HG03095 (cell line): ENCODE results near the gene KRT16.
"Not testable (repeated sequence)": the region's sequence is repeated elsewhere in the genome, so short reads cannot be mapped to it uniquely, and the experiment has no call there.

Experiments used
- ATAC-seq: cut with Tn5 transposase; IDR thresholded peaks from one replicate; pipeline ENCODE4 v1.9.1; 2021; ENCODE audit warnings: moderate library complexity; ENCODE audit not compliant: unreplicated experiment

The KRT16 gene

DNA sequence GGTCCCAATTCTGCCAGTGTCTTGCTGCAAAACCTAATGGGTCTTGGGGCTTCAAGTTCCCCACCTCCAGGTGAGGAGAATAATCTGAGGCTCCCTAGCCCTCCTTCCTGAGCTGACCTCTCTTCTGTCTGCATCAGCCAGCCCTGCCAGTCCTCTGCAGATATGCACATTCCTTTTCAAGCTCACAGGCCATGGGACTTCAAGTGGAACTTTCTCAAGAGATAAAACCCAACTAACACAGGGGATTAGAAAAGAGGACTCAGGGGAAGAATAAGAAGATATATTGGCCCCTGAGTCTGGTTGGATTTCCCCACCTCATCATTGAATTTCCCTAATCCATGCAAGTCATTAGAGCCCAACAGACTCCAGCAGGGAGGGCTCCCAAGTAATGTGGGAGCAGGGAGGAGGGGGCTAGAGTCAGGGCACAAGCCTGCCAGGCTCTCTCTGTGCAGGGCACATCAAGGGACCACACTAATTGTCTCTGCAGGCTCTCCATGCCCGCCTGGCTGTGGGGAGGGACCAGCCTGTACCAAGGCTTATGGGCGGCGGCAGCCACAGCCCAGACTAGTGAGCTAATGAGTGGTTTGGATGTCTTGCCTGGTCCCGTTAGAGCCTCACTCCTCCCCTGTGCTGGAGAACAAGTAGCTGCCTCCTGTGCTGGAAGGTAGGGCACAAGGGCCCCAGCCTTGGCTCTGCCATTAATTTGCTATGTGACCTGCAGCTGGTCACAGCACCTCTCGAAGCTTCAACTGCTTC is 27.1 kb downstream of the KRT16 start:
- ATAC-seq: no peak

DNA sequence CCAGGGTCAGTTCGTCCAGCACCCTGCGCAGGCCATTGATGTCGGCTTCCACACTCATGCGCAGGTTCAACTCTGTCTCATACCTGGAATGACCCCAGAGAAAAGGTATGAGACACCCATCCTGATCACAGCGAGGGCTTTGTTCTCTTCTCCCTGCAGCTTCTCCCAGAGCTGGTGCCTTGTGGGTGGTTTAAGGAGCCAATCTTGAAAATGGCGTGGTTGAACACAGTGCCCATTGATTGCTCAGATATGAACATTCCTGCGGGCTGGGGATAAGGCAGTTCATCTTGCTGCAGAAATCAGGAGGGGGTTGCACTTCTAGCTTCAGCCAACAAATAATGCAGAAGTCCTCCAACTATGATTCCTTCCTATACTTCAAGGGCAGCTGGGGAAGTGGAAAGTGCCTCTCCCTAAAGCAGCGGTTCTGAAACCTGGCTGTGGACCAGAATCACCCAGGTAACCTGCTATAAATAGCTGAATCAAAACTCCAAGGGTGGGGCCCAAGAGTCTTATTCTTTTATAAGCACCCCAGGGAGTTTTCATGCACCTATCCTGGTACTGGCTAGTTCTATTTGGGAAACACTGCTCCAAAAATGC is 28.1 kb downstream of the KRT16 start:
- ATAC-seq: not testable (repeated sequence)

DNA sequence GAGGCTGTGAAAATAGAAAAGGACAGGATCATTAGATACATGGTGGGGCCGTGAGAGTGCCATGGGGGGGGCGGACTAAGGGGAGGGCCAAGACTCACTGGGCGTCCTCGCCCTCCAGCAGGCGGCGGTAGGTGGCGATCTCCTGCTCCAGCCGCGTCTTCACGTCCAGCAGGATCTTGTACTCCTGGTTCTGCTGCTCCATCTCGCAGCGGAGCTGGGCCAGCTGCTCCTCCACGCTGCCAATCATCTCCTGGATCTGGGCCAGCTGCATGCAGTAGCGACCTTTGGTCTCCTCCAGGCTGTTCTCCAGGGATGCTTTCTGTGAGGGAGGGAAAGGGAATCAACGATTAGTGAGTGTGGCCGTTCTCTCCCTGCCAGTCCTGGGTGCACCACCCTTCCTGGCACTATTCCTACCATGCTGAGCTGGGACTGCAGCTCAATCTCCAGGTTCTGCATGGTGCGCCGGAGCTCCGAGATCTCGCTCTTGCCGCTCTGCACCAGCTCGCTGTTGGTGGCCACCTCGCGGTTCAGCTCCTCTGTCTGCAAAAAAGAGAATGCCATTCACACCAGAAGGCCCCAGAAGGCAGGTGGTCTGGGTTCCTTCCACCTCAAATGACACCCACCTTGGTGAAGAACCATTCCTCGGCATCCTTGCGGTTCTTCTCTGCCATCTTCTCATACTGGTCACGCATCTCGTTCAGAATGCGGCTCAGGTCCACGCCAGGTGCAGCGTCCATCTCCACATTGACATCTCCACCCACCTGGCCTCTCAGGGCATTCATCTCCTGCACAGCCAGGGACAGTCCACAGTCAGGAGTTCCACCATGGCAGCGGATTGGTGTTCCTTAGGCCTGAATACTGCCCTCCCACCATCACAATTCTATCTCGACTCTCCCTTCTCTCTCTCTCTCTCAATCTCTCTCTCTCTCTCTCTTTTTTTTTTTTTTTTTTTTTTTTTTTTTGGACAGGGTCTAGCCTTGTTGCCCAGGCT is 29.1 kb downstream of the KRT16 start:
- ATAC-seq: no peak

DNA sequence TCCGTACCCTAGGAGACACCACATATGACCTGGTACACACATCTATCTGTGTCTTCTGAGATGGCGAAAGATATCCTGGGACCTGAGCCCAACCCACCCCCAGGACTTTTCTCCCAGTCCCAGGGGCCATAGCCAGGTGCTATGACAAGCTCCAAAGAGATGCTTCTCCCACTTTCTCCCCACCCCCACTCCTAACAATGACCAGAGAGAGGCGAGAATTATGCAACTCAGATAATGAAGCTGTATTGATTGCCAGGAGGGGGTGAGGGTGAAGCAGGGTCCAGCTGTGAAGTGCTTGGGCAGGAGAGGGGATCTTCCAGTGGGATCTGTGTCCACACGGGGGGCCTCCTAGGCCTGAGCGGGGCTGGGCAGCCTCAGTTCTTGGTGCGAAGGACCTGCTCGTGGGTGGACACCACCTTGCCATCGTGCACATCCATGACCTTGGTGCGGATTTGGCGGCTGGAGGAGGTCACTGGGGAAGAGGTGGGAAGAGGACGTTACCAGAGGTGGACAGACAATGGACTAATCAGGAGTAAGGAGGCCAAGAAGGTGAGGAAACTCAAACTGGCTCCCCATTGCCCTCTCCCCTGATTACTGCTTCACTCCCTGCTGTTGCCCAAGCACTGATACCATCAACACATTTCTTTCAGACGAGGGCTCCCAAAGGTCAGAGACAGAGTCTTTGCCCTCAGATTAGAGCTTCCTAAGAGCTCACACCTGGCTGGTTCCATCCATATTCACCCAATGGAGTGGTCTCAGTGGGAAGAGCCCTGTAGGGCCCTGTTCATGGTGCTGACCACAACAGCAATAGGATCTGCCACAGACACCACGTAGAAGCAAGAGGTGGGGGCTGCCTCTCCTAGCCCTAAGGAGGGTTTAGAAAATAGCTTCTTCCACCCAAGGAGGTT is 30.3 kb downstream of the KRT16 start:
- not testable (repeated sequence) for ATAC-seq

DNA sequence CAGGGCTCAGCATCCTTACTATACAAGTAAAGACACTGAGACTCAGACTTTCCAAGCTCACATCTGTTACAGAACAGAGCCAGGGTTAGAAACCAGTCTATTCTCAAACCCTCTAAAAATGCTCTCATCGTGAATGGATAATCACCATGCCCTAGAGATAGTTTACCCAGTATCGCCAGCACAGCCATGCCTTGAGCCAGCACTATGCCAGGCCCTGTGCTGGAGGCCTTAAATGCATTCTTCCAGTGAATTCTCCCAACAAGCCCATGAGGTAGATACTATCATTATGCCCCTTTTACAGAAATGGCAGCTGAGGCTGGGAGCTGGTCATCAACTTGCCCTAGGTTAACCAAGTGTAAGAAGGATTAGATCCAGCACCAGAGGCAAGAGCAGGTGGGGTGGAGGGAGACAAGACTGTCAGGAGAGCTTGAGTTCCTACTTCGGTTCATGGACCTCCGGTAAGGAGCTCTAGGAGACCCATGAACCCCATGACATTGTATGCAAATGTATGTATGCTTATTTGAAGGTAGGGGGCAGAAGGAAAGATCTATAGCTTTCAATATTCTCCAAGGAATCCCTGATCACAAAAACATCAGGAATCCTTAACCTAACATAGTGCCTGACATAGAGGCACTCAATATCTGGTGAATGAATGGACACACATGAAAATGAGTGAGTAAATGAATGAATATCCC is 31.1 kb downstream of the KRT16 start:
- ATAC-seq: no peak

DNA sequence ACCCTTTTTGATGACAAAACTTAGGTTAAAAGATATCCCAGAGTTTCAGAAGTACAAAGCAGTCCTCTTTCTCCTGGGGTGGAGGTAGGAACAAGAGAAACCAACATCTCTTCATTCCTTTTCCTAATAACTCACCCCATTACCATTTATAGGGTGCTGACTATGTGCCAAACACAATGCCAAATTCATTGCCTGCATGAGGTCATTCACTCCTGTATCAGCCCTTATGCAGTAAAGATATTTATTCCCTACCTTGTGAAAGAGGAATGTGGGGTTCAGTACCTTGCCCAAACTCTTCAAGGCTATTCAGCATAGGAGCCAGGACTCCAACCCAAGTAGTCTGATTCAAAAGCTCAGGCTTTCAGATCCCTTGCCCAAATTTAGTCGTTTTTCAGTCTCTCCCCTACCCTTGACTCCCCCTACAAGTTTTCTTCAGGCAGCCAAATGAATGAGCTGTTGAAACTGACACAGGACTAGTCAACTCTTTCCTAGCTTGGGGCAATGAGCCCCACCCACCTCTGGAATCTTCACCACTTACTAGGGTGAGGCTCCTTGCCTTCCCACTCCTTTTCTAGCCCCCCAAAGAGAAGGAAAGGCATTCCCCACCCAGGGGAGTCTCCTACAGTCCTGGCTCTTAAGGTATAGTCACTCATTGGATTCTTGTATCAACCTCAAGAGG is 31.7 kb downstream of the KRT16 start:
- ATAC-seq: no peak

DNA sequence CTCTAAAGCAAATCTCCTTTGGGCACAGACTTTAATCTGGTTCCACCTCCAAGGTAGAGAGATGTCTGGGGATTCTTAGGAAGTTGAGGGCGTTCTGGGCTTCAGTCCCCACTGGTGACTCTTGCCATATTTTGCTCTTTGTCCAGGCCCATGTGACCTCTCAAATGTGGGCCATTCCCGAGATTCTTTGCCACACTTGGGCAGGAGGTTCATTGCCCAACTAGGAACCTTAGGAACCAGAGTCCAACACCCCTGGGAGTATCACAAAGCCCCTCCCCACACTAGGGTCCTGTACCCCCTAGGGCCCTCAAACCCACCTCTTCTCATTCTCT is 32.4 kb downstream of the KRT16 start:
- ATAC-seq: no peak

DNA sequence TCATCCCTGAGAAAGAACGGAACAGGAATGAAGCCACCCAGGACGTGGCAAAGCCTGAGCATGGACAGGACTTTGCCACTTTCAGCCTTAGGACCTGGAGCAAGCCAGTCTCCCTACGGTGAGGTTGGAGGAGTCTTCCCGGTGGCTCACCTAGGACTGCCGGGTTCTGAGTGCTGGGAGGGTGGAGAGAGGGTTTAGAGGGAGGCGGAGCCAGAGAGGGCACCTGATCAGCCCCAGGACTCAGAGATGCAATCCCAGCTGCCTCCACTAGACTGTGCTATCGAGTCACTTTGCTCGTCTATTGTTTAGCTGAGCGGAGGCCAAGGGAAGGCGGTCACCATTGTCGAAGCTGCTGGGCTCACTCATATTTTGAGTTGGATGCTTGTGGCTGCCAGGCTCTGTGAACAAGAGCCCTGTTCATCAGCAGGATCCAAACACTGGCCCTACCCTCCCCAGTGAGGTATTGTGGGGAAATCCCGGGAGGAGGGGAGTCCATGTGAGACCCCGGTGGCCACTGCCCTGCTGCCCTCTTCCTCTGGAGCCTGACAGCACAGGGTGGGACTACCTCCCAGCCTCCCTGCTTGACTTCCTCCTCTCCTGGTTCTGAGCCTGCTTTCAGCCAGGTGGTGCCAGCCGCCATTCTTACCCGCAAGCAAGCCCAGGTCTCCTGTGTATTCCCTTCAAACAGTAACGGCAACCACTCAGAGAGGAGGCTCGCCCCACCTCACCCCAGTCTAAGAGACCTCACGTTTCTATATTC is 32.9 kb downstream of the KRT16 start:
- no peak for ATAC-seq

DNA sequence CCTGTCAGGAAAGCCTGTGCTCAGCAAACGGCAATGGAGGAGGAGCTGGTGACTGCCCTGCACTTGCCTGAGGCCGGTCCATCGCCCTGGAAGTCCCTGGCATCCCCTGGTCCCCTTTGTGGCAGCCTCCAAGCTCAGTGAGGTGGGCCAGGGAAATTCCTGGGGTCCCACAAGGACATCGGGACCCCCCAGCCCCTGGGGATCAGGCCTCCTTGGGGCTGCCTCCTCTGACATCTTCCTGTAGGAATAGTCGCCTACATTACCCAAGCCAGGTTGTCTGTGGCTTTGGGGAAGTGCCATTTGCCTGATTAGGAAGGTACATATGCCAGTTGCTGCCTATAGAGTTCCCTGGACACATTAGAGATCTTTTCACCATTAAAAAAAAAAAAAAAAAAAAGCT is 33.6 kb downstream of the KRT16 start:
- no peak for ATAC-seq

DNA sequence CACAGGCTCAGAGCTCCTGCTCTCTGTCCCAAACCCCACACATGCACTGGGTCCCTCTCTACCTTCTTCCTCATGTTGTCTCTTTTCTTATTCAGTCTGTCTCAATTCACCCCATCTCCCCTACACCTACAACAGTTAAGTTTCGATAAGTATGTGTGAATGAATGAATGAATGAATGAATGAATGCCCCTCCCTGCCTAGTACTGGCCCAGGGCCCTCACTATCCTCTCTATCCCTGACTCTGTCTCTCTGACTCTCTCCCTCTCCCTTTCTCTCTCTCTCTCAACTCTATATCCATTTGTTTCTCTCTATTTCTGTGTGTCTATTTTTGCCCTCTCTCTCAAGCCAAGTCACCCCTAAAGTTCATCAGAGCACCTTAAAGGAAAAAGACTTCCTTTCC is 34.0 kb downstream of the KRT16 start:
- ATAC-seq: no peak

DNA sequence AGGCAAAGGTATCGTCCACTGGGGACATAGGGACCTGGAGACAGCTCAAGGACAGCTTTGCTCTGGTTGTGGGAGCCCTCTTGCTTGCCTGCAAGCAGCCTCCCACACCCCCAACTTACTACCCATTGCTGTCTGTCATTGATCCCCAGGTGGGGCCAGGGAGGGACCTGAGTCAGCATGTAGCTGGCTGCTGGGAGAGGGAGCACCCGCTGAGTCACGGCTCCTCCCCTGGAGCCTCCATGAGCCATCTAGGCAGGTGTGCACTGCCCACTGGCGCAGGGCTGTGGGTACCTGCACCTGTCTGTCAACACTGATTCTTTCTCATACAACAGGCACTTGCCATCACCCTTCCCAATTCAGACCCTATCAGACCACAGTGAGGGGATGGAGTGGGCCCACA is 35.8 kb downstream of the KRT16 start:
- ATAC-seq: not testable (repeated sequence)

DNA sequence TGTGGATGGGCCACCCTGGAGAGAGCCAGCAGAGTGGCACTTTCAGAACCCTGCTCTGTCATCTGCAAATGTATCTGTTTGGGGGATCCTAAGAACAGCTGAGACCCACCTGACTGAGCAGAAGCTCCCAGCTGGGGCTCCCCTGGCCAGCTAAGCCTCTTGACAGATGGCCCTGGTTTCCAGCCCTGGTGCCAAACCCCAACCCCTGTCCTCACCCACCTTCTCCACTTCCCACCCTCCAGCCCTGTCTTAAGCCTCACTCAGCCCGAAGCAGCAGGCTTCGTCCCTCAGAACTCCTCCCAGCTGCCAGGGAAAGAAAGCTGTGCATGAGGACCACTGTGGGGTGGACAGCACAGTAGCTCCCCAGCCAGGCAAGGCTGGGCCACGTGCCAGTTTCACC is 37.2 kb downstream of the KRT16 start:
- ATAC-seq: no peak

DNA sequence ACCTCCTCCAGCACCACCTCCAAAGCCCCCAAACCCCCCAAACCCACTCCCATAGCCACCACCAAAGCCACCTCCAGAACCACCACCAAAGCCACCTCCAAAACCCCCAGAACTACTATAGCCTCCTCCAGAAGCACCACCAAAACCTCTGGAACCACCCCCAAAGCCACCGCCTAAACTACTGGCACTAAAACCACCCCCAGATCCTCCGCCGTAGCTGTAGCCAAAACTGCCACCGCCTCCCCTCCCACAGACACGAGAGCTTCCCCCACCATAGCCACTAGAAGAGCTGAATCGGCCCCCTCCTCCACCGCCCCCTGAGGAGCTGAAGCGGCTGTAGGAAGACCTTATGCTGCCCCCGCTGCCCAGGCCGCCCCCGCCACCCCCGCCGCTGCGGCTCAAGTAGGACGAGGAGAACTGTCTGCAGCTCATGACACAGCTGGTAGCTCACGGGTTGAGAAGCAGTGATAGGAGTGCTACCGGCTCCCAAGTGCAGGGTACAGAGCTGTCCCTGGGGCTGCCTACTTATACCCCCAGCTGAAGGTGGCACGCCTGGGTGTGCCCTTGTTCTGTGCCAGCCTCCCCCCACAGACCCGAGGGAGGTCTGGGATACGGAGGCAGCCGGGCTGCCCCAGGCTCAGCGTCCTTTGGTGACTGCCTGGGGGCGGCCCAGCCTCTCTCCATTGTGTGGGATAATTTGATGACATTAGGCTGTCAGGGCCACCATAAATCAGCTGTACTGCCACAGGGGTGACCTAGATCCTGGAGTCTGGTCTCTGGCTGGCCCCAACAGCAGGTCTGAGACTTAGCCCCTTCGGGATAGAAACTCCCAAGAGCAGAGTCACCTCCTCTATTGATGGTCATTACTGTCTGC is 40.8 kb downstream of the KRT16 start, which contains the start of gene KRT9:
TSS of gene KRT9 (minus strand) at position 499 of the 874 bp plus-strand sequence. CDS start at position 432, 67 bp downstream.
- no peak for ATAC-seq

DNA sequence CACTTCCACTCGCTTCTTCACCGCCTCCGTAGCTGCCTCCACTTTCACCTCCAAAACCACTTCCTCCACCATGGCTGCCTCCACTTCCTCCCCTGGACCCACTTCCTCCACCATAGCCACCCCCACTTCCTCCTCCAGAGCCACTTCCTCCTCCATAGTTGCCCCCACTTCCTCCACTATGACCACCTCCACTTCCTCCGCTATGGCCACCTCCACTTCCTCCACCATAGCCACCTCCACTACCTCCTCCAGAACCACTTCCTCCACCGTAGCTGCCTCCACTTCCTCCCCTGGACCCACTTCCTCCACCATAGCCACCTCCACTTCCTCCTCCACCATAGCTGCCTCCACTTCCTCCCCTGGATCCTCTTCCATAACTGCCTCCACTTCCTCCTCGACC is 45.2 kb downstream of the KRT16 start:
- ATAC-seq: no peak

DNA sequence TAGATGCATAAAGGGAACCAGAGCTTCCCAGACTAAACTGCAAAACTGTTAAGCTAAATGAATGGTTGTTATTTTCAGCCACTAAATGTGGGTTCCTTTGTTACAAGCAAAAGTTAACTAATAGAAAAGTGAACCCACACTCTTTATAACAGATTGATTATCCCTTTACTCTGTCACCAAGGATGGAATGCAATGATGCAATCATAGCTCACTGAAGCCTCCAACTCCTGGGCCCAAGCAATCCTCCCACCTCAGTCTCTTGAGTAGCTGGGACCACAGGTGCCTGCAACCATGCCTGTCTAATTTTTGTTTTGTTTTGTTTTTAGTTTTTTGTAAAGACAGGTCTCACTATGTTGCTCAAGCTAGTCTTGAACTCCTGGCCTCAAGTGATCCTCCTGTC is 47.2 kb downstream of the KRT16 start:
- no peak for ATAC-seq

DNA sequence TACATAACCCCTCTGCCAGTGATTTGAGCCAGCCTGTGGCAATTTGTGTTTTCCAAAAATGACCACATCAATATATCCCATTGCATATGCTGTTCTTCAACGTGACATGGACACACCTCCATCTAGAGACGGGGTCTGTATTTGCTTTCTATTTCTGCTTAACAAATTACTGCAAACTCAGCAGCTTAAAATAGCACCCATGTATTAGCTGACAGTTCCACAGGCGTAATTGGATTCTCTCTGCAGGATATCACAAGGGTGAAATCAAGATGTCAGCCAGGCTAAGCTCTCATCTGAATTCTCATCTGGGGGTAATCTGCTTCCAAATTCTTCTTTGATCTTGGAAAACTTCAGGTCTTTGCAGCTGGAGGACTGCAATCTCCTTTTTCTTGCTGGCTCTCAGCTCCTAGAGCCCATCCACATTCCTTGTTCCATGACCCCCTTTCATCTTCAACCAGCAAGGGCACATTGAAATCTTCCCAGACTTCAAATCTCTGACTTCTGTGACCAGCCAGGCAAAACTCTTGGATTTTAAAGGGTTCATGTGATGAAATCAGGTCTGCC is 48.9 kb downstream of the KRT16 start:
- ATAC-seq: no peak

DNA sequence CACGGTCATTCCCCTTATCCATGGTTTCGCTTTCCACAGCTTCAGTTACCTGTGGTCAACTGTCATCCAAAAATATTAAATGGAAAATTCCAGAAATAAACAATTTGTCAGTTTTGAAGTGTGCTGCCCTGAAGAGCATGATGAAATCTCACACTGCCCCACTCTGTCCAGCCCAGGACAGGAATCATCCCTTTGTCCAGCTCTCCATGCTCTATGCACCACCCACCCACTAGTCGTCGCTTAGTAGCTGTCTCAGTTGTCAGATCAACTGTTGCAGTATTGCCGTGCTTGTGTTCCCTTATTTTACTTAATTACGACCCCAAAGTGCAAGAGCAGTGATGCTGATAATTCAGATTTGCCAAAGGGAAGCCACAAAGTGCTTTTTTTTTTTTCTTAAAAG is 51.0 kb downstream of the KRT16 start:
- ATAC-seq: no peak
